ENCODE results near the gene DEGS1.

GRCh38 chr1:224159541-224159940 lies 23.5 kb upstream of the DEGS1 start:
- TF ChIP-seq EZH2 (IDR thresholded peaks at IDR 0.05; ENCODE audit: low read depth, unreplicated experiment) (no peak), POLR2AphosphoS5 (IDR thresholded peaks at IDR 0.05; ENCODE audit: low read depth) (no peak), EZH2phosphoT487 (IDR thresholded peaks at IDR 0.05; ENCODE audit: unreplicated experiment) (no peak), CREB1 (CRISPR knock-in tag; IDR thresholded peaks at IDR 0.05; ENCODE audit: low read depth) (no peak), JUNB (IDR thresholded peaks at IDR 0.05; ENCODE audit: unreplicated experiment) (no peak)
- TF ChIP-seq, protein P1, sequence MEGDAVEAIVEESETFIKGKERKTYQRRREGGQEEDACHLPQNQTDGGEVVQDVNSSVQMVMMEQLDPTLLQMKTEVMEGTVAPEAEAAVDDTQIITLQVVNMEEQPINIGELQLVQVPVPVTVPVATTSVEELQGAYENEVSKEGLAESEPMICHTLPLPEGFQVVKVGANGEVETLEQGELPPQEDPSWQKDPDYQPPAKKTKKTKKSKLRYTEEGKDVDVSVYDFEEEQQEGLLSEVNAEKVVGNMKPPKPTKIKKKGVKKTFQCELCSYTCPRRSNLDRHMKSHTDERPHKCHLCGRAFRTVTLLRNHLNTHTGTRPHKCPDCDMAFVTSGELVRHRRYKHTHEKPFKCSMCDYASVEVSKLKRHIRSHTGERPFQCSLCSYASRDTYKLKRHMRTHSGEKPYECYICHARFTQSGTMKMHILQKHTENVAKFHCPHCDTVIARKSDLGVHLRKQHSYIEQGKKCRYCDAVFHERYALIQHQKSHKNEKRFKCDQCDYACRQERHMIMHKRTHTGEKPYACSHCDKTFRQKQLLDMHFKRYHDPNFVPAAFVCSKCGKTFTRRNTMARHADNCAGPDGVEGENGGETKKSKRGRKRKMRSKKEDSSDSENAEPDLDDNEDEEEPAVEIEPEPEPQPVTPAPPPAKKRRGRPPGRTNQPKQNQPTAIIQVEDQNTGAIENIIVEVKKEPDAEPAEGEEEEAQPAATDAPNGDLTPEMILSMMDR (conservative IDR thresholded peaks at IDR 0.05; ENCODE audit: low read depth in 2 of 2) = no peak
- TF ChIP-seq, protein P2, sequence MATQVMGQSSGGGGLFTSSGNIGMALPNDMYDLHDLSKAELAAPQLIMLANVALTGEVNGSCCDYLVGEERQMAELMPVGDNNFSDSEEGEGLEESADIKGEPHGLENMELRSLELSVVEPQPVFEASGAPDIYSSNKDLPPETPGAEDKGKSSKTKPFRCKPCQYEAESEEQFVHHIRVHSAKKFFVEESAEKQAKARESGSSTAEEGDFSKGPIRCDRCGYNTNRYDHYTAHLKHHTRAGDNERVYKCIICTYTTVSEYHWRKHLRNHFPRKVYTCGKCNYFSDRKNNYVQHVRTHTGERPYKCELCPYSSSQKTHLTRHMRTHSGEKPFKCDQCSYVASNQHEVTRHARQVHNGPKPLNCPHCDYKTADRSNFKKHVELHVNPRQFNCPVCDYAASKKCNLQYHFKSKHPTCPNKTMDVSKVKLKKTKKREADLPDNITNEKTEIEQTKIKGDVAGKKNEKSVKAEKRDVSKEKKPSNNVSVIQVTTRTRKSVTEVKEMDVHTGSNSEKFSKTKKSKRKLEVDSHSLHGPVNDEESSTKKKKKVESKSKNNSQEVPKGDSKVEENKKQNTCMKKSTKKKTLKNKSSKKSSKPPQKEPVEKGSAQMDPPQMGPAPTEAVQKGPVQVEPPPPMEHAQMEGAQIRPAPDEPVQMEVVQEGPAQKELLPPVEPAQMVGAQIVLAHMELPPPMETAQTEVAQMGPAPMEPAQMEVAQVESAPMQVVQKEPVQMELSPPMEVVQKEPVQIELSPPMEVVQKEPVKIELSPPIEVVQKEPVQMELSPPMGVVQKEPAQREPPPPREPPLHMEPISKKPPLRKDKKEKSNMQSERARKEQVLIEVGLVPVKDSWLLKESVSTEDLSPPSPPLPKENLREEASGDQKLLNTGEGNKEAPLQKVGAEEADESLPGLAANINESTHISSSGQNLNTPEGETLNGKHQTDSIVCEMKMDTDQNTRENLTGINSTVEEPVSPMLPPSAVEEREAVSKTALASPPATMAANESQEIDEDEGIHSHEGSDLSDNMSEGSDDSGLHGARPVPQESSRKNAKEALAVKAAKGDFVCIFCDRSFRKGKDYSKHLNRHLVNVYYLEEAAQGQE (IDR thresholded peaks at IDR 0.05; ENCODE audit: unreplicated experiment) = no peak
- TF ChIP-seq, protein P3, sequence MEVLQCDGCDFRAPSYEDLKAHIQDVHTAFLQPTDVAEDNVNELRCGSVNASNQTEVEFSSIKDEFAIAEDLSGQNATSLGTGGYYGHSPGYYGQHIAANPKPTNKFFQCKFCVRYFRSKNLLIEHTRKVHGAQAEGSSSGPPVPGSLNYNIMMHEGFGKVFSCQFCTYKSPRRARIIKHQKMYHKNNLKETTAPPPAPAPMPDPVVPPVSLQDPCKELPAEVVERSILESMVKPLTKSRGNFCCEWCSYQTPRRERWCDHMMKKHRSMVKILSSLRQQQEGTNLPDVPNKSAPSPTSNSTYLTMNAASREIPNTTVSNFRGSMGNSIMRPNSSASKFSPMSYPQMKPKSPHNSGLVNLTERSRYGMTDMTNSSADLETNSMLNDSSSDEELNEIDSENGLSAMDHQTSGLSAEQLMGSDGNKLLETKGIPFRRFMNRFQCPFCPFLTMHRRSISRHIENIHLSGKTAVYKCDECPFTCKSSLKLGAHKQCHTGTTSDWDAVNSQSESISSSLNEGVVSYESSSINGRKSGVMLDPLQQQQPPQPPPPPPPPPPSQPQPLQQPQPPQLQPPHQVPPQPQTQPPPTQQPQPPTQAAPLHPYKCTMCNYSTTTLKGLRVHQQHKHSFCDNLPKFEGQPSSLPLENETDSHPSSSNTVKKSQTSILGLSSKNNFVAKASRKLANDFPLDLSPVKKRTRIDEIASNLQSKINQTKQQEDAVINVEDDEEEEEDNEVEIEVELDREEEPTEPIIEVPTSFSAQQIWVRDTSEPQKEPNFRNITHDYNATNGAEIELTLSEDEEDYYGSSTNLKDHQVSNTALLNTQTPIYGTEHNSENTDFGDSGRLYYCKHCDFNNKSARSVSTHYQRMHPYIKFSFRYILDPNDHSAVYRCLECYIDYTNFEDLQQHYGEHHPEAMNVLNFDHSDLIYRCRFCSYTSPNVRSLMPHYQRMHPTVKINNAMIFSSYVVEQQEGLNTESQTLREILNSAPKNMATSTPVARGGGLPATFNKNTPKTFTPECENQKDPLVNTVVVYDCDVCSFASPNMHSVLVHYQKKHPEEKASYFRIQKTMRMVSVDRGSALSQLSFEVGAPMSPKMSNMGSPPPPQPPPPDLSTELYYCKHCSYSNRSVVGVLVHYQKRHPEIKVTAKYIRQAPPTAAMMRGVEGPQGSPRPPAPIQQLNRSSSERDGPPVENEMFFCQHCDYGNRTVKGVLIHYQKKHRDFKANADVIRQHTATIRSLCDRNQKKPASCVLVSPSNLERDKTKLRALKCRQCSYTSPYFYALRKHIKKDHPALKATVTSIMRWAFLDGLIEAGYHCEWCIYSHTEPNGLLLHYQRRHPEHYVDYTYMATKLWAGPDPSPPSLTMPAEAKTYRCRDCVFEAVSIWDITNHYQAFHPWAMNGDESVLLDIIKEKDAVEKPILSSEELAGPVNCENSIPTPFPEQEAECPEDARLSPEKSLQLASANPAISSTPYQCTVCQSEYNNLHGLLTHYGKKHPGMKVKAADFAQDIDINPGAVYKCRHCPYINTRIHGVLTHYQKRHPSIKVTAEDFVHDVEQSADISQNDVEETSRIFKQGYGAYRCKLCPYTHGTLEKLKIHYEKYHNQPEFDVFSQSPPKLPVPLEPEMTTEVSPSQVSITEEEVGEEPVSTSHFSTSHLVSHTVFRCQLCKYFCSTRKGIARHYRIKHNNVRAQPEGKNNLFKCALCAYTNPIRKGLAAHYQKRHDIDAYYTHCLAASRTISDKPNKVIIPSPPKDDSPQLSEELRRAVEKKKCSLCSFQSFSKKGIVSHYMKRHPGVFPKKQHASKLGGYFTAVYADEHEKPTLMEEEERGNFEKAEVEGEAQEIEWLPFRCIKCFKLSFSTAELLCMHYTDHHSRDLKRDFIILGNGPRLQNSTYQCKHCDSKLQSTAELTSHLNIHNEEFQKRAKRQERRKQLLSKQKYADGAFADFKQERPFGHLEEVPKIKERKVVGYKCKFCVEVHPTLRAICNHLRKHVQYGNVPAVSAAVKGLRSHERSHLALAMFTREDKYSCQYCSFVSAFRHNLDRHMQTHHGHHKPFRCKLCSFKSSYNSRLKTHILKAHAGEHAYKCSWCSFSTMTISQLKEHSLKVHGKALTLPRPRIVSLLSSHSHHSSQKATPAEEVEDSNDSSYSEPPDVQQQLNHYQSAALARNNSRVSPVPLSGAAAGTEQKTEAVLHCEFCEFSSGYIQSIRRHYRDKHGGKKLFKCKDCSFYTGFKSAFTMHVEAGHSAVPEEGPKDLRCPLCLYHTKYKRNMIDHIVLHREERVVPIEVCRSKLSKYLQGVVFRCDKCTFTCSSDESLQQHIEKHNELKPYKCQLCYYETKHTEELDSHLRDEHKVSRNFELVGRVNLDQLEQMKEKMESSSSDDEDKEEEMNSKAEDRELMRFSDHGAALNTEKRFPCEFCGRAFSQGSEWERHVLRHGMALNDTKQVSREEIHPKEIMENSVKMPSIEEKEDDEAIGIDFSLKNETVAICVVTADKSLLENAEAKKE (CRISPR knock-in tag; IDR thresholded peaks at IDR 0.05) = no peak

Measured in GM23338 (cell line).